GM23338 (cell line): ENCODE results near the gene UGGT2. TPM values are rescaled to one million over a fixed set of nuclear protein-coding genes. Genes with fewer than 3 reads are reported as not detected.

Experiments used
- ATAC-seq: fragments of 200-7000 bp; cut with Tn5 transposase; 3 replicates; pipeline ENCODE4 v1.9.1; 2020
- DNase-seq: peaks from one replicate; pipeline ENCODE4 v3.0.0-alpha.2; 2015; ENCODE audit warnings: low spot score
- H2AFZ ChIP-seq: fragments of 200-600 bp; sonication (generic); 2 replicates; pipeline ENCODE4 v1.8.0; 2016; ENCODE audit warnings: antibody characterized with exemption, mild to moderate bottlenecking, moderate library complexity
- H3F3A ChIP-seq: fragments of 200-600 bp; sonication (generic); replicated peaks from 2 replicates; pipeline ENCODE4 v1.8.0; 2017; ENCODE audit warnings: antibody characterized with exemption, mixed run types, low read depth
- H3K27ac ChIP-seq: fragments of 200-600 bp; sonication (generic); 2 replicates; pipeline ENCODE4 v1.6.1; 2016; ENCODE audit warnings: low read depth
- H3K27me3 ChIP-seq: fragments of 200-600 bp; sonication (generic); 2 replicates; pipeline ENCODE4 v1.8.0; 2016; ENCODE audit warnings: mild to moderate bottlenecking, mixed run types, moderate library complexity; ENCODE audit not compliant: insufficient read depth
- H3K36me3 ChIP-seq: fragments of 200-600 bp; sonication (generic); 2 replicates; pipeline ENCODE4 v1.8.0; 2016; ENCODE audit warnings: mild to moderate bottlenecking; ENCODE audit not compliant: insufficient read depth
- H3K4me1 ChIP-seq: fragments of 200-600 bp; sonication (generic); 2 replicates; pipeline ENCODE4 v1.8.0; 2016; ENCODE audit warnings: mild to moderate bottlenecking, moderate library complexity; ENCODE audit not compliant: insufficient read depth
- H3K4me2 ChIP-seq: fragments of 200-600 bp; sonication (generic); 2 replicates; pipeline ENCODE4 v1.7.1; 2017; ENCODE audit warnings: mixed run types
- H3K4me3 ChIP-seq: fragments of 200-600 bp; sonication (generic); 2 replicates; pipeline ENCODE4 v1.6.1; 2016; ENCODE audit warnings: mixed run types
- H3K79me2 ChIP-seq: fragments of 200-600 bp; sonication (generic); replicated peaks from 2 replicates; pipeline ENCODE4 v1.8.0; 2017; ENCODE audit warnings: mild to moderate bottlenecking; ENCODE audit not compliant: insufficient read depth
- H3K9me2 ChIP-seq: fragments of 200-600 bp; sonication (generic); 2 replicates; pipeline ENCODE4 v1.8.0; 2017; ENCODE audit not compliant: insufficient read depth
- H4K20me1 ChIP-seq: fragments of 200-600 bp; sonication (generic); replicated peaks from 2 replicates; pipeline ENCODE4 v1.8.0; 2017; ENCODE audit warnings: mild to moderate bottlenecking; ENCODE audit not compliant: insufficient read depth
- H3K27ac Mint-ChIP-seq: 2 replicates; pipeline ENCODE4 v1.8.0; 2020; ENCODE audit warnings: inconsistent platforms, mild to moderate bottlenecking, moderate library complexity, mixed read lengths
- H3K27me3 Mint-ChIP-seq: 3 replicates; pipeline ENCODE4 v1.8.0; 2022; ENCODE audit warnings: low read depth, mild to moderate bottlenecking, moderate library complexity, mixed read lengths, inconsistent platforms; ENCODE audit not compliant: insufficient read depth, poor library complexity
- H3K36me3 Mint-ChIP-seq: 3 replicates; pipeline ENCODE4 v1.8.0; 2021; ENCODE audit warnings: low read depth, mild to moderate bottlenecking, inconsistent platforms, moderate library complexity, mixed read lengths
- H3K4me1 Mint-ChIP-seq: 3 replicates; pipeline ENCODE4 v1.8.0; 2020; ENCODE audit warnings: mild to moderate bottlenecking, inconsistent platforms, mixed read lengths
- H3K4me3 Mint-ChIP-seq: 3 replicates; pipeline ENCODE4 v1.8.0; 2021; ENCODE audit warnings: moderate library complexity, mild to moderate bottlenecking, inconsistent platforms, mixed read lengths
- H3K9me3 Mint-ChIP-seq: 3 replicates; pipeline ENCODE4 v1.8.0; 2020; ENCODE audit warnings: moderate library complexity, mild to moderate bottlenecking, inconsistent platforms, mixed read lengths
- CREB1 ChIP-seq: fragments of 250-450 bp; sonication (Bioruptor Pico); IDR thresholded peaks from 2 replicates; pipeline ENCODE4 v1.5.0; 2020; ENCODE audit warnings: low read depth, mild to moderate bottlenecking, moderate library complexity
- CTCF ChIP-seq, 2 experiments: fragments of 200-600 bp in 1 of 2; sonication (generic) in 1 of 2; conservative IDR thresholded peaks; 2 replicates each; pipeline versions ENCODE4 v1.5.1 to v1.6.1; 2016 to 2017; ENCODE audit warnings: antibody characterized with exemption in 2 of 2, low read depth in 2 of 2, mild to moderate bottlenecking in 2 of 2, moderate library complexity in 1 of 2
- ETS1 ChIP-seq: IDR thresholded peaks from 2 replicates; pipeline ENCODE4 v1.6.1; 2016; ENCODE audit warnings: antibody characterized with exemption
- EZH2 ChIP-seq: fragments of 200-600 bp; sonication (generic); IDR thresholded peaks from one replicate; pipeline ENCODE4 v1.8.0; 2017; ENCODE audit warnings: antibody characterized with exemption, mild to moderate bottlenecking, low read depth; ENCODE audit not compliant: unreplicated experiment
- EZH2phosphoT487 ChIP-seq: fragments of 200-600 bp; sonication (generic); IDR thresholded peaks from one replicate; pipeline ENCODE4 v1.8.1; 2018; ENCODE audit warnings: antibody characterized with exemption; ENCODE audit not compliant: unreplicated experiment
- JUNB ChIP-seq: IDR thresholded peaks from one replicate; pipeline ENCODE4 v1.6.1; 2016; ENCODE audit warnings: antibody characterized with exemption; ENCODE audit not compliant: unreplicated experiment
- NANOG ChIP-seq: IDR thresholded peaks from 2 replicates; pipeline ENCODE4 v1.6.1; 2016; ENCODE audit warnings: antibody characterized with exemption, borderline replicate concordance
- POLR2AphosphoS5 ChIP-seq: IDR thresholded peaks from 2 replicates; pipeline ENCODE4 v1.6.1; 2016; ENCODE audit warnings: antibody characterized with exemption, low read depth
- STAT1 ChIP-seq: IDR thresholded peaks from one replicate; pipeline ENCODE4 v1.6.1; 2016; ENCODE audit warnings: antibody characterized with exemption; ENCODE audit not compliant: unreplicated experiment
- ZNF114 ChIP-seq: fragments of 250-450 bp; sonication (Bioruptor Pico); IDR thresholded peaks from 2 replicates; pipeline ENCODE4 v1.5.0; 2020; ENCODE audit warnings: mild to moderate bottlenecking, moderate library complexity
- ZNF331 ChIP-seq: fragments of 250-450 bp; sonication (Bioruptor Pico); IDR thresholded peaks from 2 replicates; pipeline ENCODE4 v1.5.0; 2020; ENCODE audit warnings: low read depth, mild to moderate bottlenecking, moderate library complexity
- polyA plus RNA-seq: library from polyadenylated mRNA; unstranded; fragments of >200 nt; fragmentation: Nextera tagmentation; extraction: Ambion mirVana; gene quantifications from 2 replicates; pipeline ENCODE4 v1.2.1, GENCODE V29; 2016
- total RNA-seq: library from RNA; depleted of rRNA; stranded (reverse); fragments of >200 nt; shearing (Covaris generic); gene quantifications from 2 replicates; pipeline ENCODE4 v1.2.3, GENCODE V29; 2014
- TF ChIP-seq, protein P1 (sequence below): IDR thresholded peaks from one replicate; pipeline ENCODE4 v1.6.1; 2018; ENCODE audit warnings: antibody characterized with exemption; ENCODE audit not compliant: unreplicated experiment

Gene UGGT2
- total and polyA plus RNA-seq, 2 experiments from 2014 or later, result 44.0 to 60.5 TPM

DNA sequence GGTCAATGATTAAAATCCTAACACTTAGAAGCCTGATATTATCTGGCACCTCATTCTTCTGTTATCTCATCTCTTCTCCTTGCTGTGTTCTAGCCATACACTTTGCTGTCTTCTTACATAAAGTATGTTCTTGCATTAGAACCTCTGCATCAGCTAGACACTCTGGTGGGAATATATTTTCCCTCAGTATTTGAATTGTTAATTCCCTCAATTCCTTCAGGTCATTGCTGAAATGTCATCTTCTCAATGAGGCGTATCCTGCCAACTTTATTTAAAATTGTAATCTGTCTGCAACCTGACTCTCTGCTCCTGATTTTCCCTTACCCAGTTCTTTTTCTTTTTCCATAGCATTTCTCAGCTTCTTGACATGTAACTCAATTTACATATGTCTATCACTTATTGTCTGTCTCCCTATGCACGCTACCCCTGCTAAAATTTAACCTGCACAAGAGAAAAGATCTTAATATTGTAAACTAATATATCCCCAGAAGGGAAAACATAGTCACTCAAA, 138.2 kb downstream of the UGGT2 start (continued):
- TF ChIP-seq STAT1 (no peak), CTCF (conservative IDR thresholded peaks at IDR 0.05; ENCODE audit: low read depth in 2 of 2) (no peak), ZNF114 (CRISPR knock-in tag) (no peak), ETS1 (no peak), NANOG (no peak), CREB1 (no peak), POLR2AphosphoS5 (no peak), ZNF331 (CRISPR knock-in tag) (no peak)

- Mint-ChIP-seq H3K27ac (no peak overlapping the region), H3K4me3 (no peak overlapping the region), H3K27me3 (no peaks in the 10 kb centered on the region), H3K9me3 (peaks cover 25% of the 10 kb centered on the region), H3K4me1 (no peaks in the 10 kb centered on the region), H3K36me3 (peaks cover 45% of the 10 kb centered on the region)
- H3K27me3 ChIP-seq, result no peaks in the 10 kb centered on the region
- TF ChIP-seq EZH2phosphoT487 (no peak), NANOG (no peak)
- H3K27ac ChIP-seq, result no peak overlapping the region
- peaks cover 7% of the 10 kb centered on the region; the same call in 1 of the 2 replicates for H3K9me2 ChIP-seq
- no peaks in the 10 kb centered on the region for H4K20me1 ChIP-seq
- no peaks in the 10 kb centered on the region for H3K4me1 ChIP-seq
- no peak overlapping the region for H3K4me3 ChIP-seq
- no peak overlapping the region for H2AFZ ChIP-seq
- ATAC-seq (no peak), DNase-seq (no peak)
- H3K36me3 ChIP-seq, result peaks cover 10% of the 10 kb centered on the region
- H3K4me2 ChIP-seq, result no peak overlapping the region
- H3F3A ChIP-seq, result no peaks in the 10 kb centered on the region
- no peaks in the 10 kb centered on the region for H3K79me2 ChIP-seq
Measured at GRCh38 chr13:95906999-95907398, 146.2 kb downstream of the UGGT2 start.

DNA sequence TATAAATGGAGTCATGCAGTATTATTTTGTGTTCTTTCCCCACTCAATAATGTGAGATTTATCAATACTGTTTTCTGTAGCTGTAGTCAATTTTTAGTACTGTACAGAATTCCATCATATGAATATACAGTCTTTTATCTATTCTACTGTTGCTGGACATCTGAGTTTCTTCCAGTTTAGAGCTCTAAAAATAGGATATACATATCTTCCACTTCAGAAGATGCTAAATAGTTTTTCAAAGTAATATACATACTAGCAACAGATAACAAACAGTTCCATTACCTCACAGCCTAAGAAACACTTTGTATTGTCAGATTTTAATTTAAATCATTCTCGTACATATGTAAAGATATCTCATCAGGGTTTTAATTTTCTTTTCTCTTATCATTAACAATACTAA, 149.6 kb downstream of the UGGT2 start:
- Mint-ChIP-seq H3K4me3 (no peak overlapping the region), H3K9me3 (peaks cover 20% of the 10 kb centered on the region), H3K4me1 (no peaks in the 10 kb centered on the region), H3K27me3 (no peaks in the 10 kb centered on the region), H3K27ac (no peak overlapping the region), H3K36me3 (peaks cover 30% of the 10 kb centered on the region)
- no peaks in the 10 kb centered on the region for H3K4me1 ChIP-seq
- H3F3A ChIP-seq, result no peaks in the 10 kb centered on the region
- H3K4me3 ChIP-seq, result no peak overlapping the region
- no peaks in the 10 kb centered on the region for H3K27me3 ChIP-seq
- H2AFZ ChIP-seq, result no peak overlapping the region
- peaks cover 7% of the 10 kb centered on the region; the same call in 1 of the 2 replicates for H3K9me2 ChIP-seq
- peaks cover 10% of the 10 kb centered on the region for H3K36me3 ChIP-seq
- no peaks in the 10 kb centered on the region for H3K79me2 ChIP-seq
- ATAC-seq, result no peak
- no peak overlapping the region for H3K4me2 ChIP-seq
- TF ChIP-seq NANOG, result no peak
- TF ChIP-seq EZH2, result no peak
- no peak for TF ChIP-seq ZNF114 (CRISPR knock-in tag)
- TF ChIP-seq STAT1, result no peak
- no peak for TF ChIP-seq CREB1
- TF ChIP-seq, protein P1, sequence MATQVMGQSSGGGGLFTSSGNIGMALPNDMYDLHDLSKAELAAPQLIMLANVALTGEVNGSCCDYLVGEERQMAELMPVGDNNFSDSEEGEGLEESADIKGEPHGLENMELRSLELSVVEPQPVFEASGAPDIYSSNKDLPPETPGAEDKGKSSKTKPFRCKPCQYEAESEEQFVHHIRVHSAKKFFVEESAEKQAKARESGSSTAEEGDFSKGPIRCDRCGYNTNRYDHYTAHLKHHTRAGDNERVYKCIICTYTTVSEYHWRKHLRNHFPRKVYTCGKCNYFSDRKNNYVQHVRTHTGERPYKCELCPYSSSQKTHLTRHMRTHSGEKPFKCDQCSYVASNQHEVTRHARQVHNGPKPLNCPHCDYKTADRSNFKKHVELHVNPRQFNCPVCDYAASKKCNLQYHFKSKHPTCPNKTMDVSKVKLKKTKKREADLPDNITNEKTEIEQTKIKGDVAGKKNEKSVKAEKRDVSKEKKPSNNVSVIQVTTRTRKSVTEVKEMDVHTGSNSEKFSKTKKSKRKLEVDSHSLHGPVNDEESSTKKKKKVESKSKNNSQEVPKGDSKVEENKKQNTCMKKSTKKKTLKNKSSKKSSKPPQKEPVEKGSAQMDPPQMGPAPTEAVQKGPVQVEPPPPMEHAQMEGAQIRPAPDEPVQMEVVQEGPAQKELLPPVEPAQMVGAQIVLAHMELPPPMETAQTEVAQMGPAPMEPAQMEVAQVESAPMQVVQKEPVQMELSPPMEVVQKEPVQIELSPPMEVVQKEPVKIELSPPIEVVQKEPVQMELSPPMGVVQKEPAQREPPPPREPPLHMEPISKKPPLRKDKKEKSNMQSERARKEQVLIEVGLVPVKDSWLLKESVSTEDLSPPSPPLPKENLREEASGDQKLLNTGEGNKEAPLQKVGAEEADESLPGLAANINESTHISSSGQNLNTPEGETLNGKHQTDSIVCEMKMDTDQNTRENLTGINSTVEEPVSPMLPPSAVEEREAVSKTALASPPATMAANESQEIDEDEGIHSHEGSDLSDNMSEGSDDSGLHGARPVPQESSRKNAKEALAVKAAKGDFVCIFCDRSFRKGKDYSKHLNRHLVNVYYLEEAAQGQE, result no peak
- TF ChIP-seq POLR2AphosphoS5, result no peak
- TF ChIP-seq JUNB, result no peak
- DNase-seq, result no peak
- no peaks in the 10 kb centered on the region for H4K20me1 ChIP-seq
- no peak overlapping the region for H3K27ac ChIP-seq
